Panc1 (cell line): ENCODE results near the gene RBKS. TPM values are rescaled to one million over a fixed set of nuclear protein-coding genes. Genes with fewer than 3 reads are reported as not detected.

Experiments
- ATAC-seq: fragments of 200-7000 bp; cut with Tn5 transposase; 2 replicates; pipeline ENCODE4 v1.9.1; 2020; ENCODE audit warnings: mild to moderate bottlenecking, moderate library complexity
- BruUV-seq: library from RNA; stranded (reverse); fragments of 400-500 nt; replicated peaks from 2 replicates; lab custom pipeline; 2021; lab: Mats Ljungman, UMichigan
- CTCF ChIA-PET: fragments of 300-600 bp; sonication (Branson Sonifier 250); formaldehyde crosslinking; loops from one replicate; lab custom pipeline; 2022; ENCODE audit warnings: antibody characterized with exemption; lab: Charles Lee
- POLR2A ChIA-PET: fragments of 300-600 bp; sonication (Branson Sonifier 250); formaldehyde crosslinking; loops from one replicate; lab custom pipeline; 2022; ENCODE audit warnings: antibody characterized with exemption; lab: Charles Lee
- DNase-seq: peaks from one replicate; pipeline ENCODE4 v3.0.0-alpha.2; 2010; ENCODE audit warnings: low read depth, low spot score
- H3K27ac ChIP-seq: 2 replicates; pipeline ENCODE4 v1.5.1; 2011; ENCODE audit warnings: mild to moderate bottlenecking, low read length, inconsistent platforms
- H3K27me3 ChIP-seq: fragments of 200-500 bp; sonication (Bioruptor generic); 2 replicates; pipeline ENCODE4 v1.6.0; 2014; ENCODE audit warnings: low read length, inconsistent platforms; ENCODE audit not compliant: control insufficient read depth, insufficient read depth
- H3K36me3 ChIP-seq: fragments of 200-500 bp; sonication (Bioruptor generic); 2 replicates; pipeline ENCODE4 v1.5.1; 2014; ENCODE audit warnings: inconsistent platforms, mild to moderate bottlenecking, low read length, moderate library complexity; ENCODE audit not compliant: control insufficient read depth, insufficient read depth
- H3K4me1 ChIP-seq: 2 replicates; pipeline ENCODE4 v1.5.1; 2011; ENCODE audit warnings: inconsistent platforms, mild to moderate bottlenecking, low read length, moderate library complexity; ENCODE audit not compliant: control insufficient read depth, insufficient read depth
- H3K4me3 ChIP-seq, 2 experiments: 2 replicates each; pipeline ENCODE4 v1.5.1; 2011 to 2012; ENCODE audit warnings: low read depth in 2 of 2, low read length in 2 of 2, mild to moderate bottlenecking in 2 of 2, inconsistent platforms in 1 of 2, moderate library complexity in 1 of 2
- H3K9me3 ChIP-seq: fragments of 200-500 bp; sonication (Bioruptor generic); 2 replicates; pipeline ENCODE4 v1.5.1; 2014; ENCODE audit warnings: low read depth, mild to moderate bottlenecking, inconsistent platforms, low read length, moderate library complexity; ENCODE audit not compliant: control insufficient read depth, insufficient read depth
- POLR2AphosphoS5 ChIP-seq: IDR thresholded peaks from 2 replicates; pipeline ENCODE4 v1.6.1; 2012; ENCODE audit warnings: mild to moderate bottlenecking, low read depth, low read length, moderate library complexity
- SIN3A ChIP-seq: IDR thresholded peaks from 2 replicates; pipeline ENCODE4 v1.6.1; 2012; ENCODE audit warnings: low read depth, mild to moderate bottlenecking, low read length, moderate library complexity, borderline replicate concordance; ENCODE audit not compliant: insufficient read depth
- TCF7L2 ChIP-seq: IDR thresholded peaks from 2 replicates; pipeline ENCODE4 v1.6.1; 2011; ENCODE audit warnings: mild to moderate bottlenecking, low read depth, low read length, inconsistent platforms
- in situ Hi-C: cut with HindIII; loops from 2 replicates; pipeline ENCODE4 v1.10.0; 2016; ENCODE audit warnings: low sequenced_read_pairs, low pct_unique_long_range_greater_than_20kb
- intact Hi-C: fragments of 100-400 bp; cut with micrococcal nuclease; formaldehyde crosslinking; loops from one replicate; pipeline ENCODE4 v1.10.0; 2022; ENCODE audit not compliant: unreplicated experiment
- total RNA-seq: library from RNA; stranded (reverse); gene quantifications from one replicate; pipeline ENCODE4 v1.2.1, GENCODE V29; 2021; ENCODE audit not compliant: unreplicated experiment
- TF ChIP-seq, protein P1 (sequence below), 2 experiments: IDR thresholded peaks; 2 replicates each; pipeline ENCODE4 v1.6.1; 2011 to 2012; ENCODE audit warnings: low read depth in 2 of 2, control low read depth in 1 of 2, low read length in 1 of 2, mild to moderate bottlenecking in 1 of 2, moderate library complexity in 1 of 2; ENCODE audit not compliant: insufficient read depth in 1 of 2
- TF ChIP-seq, protein P2 (sequence below): fragments of 450-650 bp; IDR thresholded peaks from 2 replicates; pipeline ENCODE4 v1.5.1; 2017; ENCODE audit warnings: mild to moderate bottlenecking

RBKS gene
- total RNA-seq, 1 experiment from 2014 or later: 2.2 TPM

DNA sequence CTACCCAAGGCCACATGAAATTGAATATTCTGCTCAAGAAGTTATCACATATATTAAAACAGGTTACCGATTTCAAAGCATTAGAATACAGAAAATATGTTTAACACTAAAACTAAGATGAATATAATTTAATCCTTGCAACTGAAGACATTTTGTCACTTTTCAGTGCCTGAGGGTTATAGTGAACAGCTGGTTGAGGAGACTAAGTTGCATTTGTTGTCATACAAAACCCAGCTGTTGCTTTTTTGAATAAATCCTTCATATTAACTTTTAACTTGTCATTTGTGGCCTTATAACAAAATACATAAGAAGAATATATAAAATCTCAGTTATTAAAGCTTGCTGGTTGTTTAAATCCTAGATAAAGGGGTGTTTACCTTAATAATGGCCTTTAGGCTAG lies 37.5 kb downstream of the RBKS start:
- BruUV-seq: no TSS peak
- in situ Hi-C loops: no loop called here
- ChIA-PET CTCF (no interaction called here), POLR2A (interaction anchor here (0.6 kb wide), 1 partner anchor 266 kb away, joined by 4 read pairs; no protein-coding TSS in a partner anchor)
- H3K36me3 ChIP-seq: no peaks in the 10 kb centered on the region
- intact Hi-C loops: no loop called here
- ATAC-seq (no peak), DNase-seq (no peak)
- peaks cover 7% of the 10 kb centered on the region; the same call in 1 of the 2 replicates for H3K9me3 ChIP-seq
- TF ChIP-seq POLR2AphosphoS5 (no peak), TCF7L2 (no peak), SIN3A (no peak)
- TF ChIP-seq, protein P1, sequence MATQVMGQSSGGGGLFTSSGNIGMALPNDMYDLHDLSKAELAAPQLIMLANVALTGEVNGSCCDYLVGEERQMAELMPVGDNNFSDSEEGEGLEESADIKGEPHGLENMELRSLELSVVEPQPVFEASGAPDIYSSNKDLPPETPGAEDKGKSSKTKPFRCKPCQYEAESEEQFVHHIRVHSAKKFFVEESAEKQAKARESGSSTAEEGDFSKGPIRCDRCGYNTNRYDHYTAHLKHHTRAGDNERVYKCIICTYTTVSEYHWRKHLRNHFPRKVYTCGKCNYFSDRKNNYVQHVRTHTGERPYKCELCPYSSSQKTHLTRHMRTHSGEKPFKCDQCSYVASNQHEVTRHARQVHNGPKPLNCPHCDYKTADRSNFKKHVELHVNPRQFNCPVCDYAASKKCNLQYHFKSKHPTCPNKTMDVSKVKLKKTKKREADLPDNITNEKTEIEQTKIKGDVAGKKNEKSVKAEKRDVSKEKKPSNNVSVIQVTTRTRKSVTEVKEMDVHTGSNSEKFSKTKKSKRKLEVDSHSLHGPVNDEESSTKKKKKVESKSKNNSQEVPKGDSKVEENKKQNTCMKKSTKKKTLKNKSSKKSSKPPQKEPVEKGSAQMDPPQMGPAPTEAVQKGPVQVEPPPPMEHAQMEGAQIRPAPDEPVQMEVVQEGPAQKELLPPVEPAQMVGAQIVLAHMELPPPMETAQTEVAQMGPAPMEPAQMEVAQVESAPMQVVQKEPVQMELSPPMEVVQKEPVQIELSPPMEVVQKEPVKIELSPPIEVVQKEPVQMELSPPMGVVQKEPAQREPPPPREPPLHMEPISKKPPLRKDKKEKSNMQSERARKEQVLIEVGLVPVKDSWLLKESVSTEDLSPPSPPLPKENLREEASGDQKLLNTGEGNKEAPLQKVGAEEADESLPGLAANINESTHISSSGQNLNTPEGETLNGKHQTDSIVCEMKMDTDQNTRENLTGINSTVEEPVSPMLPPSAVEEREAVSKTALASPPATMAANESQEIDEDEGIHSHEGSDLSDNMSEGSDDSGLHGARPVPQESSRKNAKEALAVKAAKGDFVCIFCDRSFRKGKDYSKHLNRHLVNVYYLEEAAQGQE (IDR thresholded peaks at IDR 0.05; ENCODE audit: insufficient read depth in 1 of 2, low read depth in 2 of 2, low read length in 1 of 2): no peak
- TF ChIP-seq, protein P2, sequence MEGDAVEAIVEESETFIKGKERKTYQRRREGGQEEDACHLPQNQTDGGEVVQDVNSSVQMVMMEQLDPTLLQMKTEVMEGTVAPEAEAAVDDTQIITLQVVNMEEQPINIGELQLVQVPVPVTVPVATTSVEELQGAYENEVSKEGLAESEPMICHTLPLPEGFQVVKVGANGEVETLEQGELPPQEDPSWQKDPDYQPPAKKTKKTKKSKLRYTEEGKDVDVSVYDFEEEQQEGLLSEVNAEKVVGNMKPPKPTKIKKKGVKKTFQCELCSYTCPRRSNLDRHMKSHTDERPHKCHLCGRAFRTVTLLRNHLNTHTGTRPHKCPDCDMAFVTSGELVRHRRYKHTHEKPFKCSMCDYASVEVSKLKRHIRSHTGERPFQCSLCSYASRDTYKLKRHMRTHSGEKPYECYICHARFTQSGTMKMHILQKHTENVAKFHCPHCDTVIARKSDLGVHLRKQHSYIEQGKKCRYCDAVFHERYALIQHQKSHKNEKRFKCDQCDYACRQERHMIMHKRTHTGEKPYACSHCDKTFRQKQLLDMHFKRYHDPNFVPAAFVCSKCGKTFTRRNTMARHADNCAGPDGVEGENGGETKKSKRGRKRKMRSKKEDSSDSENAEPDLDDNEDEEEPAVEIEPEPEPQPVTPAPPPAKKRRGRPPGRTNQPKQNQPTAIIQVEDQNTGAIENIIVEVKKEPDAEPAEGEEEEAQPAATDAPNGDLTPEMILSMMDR: no peak
- no peak overlapping the region for H3K27ac ChIP-seq
- H3K27me3 ChIP-seq: no peaks in the 10 kb centered on the region
- no peaks in the 10 kb centered on the region for H3K4me1 ChIP-seq
- H3K4me3 ChIP-seq: no peak overlapping the region

DNA sequence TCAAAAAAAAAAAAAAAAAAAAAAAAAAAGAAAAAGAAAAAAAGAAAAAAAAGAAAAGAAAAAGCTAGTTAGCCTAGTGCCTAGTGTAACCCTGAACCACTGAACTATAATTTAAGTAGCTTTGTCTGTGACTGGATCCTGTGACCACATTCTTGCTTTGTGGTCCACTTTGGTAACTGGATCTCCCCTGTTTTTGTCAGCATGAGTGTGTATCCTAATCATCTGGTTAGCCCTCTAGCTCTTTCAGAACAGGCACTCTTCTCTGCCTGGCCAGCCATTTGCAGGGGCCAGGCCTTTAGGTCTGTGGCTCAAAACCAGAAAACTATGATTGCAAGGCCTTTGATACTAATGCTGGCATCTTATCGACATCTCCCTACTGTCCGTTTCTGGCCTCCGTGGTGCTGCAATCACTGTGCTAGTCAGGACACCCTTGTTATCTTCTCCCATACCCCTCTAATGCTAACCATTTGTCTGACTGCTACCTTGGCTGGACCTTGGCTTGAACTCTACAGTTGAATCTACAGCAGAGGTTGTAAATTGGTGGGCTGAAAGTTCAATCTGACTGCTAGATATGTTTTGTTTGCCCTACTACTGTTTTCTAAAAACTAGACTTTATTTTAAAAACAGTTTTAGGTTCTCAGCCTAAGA lies 40.5 kb downstream of the RBKS start:
- Histone ChIP-seq H3K9me3 (no peaks in the 10 kb centered on the region), H3K4me3 (no peak overlapping the region), H3K27me3 (no peaks in the 10 kb centered on the region), H3K36me3 (no peaks in the 10 kb centered on the region), H3K4me1 (no peaks in the 10 kb centered on the region), H3K27ac (no peak overlapping the region)
- ChIA-PET POLR2A (no interaction called here), CTCF (interaction anchor here (0.6 kb wide), 1 partner anchor 64 kb away, joined by 3 read pairs; no protein-coding TSS in a partner anchor)
- in situ Hi-C loops (no loop called here), intact Hi-C loops (no loop called here)
- ATAC-seq (no peak), DNase-seq (no peak)
- BruUV-seq: no TSS peak
- TF ChIP-seq POLR2AphosphoS5 (no peak), TCF7L2 (no peak), SIN3A (no peak)
- TF ChIP-seq, protein P2: no peak
- TF ChIP-seq, protein P1 (IDR thresholded peaks at IDR 0.05; ENCODE audit: insufficient read depth in 1 of 2, low read depth in 2 of 2, low read length in 1 of 2): no peak
